HepG2 (cell line): ENCODE measurements around the gene TMEM132D. TPM values are rescaled to one million over a fixed set of nuclear protein-coding genes. Genes with fewer than 3 reads are reported as not detected.

Experiments
- ATAC-seq: fragments of 200-7000 bp; cut with Tn5 transposase; 3 replicates; pipeline ENCODE4 v1.9.1; 2020; ENCODE audit warnings: mild to moderate bottlenecking, moderate library complexity
- BruUV-seq: library from RNA; stranded (reverse); fragments of 400-500 nt; replicated peaks from 2 replicates; lab custom pipeline; 2021; lab: Mats Ljungman, UMichigan
- CTCF ChIA-PET: fragments of 300-600 bp; formaldehyde crosslinking; extraction: SDS; loops from one replicate; lab custom pipeline; 2021; ENCODE audit warnings: low total read pairs, inconsistent platforms, low intra/inter-chr PET ratio; lab: Yijun Ruan, JAX
- POLR2A ChIA-PET: fragments of 350-600 bp; sonication (Branson Sonifier 250); formaldehyde crosslinking; loops from one replicate; lab custom pipeline; 2020; ENCODE audit warnings: antibody characterized with exemption, inconsistent platforms; lab: Yijun Ruan, JAX
- DNase-seq: peaks from one replicate; pipeline ENCODE4 v3.0.0-alpha.2; 2015; ENCODE audit warnings: low spot score
- FAIRE-seq: peaks from 3 replicates; lab custom pipeline; 2011; peaks lifted over from hg19 to GRCh38; lab: Jason Lieb, UNC
- H2AFZ ChIP-seq: one replicate; pipeline ENCODE4 v1.6.1; 2011; ENCODE audit warnings: low read length, inconsistent platforms
- H3K27ac ChIP-seq: fragments of 300-600 bp; 3 replicates; pipeline ENCODE4 v1.8.0; 2011; ENCODE audit warnings: mixed run types, mild to moderate bottlenecking, mixed read lengths, low read length, inconsistent platforms; ENCODE audit not compliant: insufficient read depth; ENCODE audit errors: extremely low read length
- H3K27me3 ChIP-seq, 2 experiments: fragments of 200-600 bp in 1 of 2; 2 replicates in 1 of 2; 3 replicates in 1 of 2; pipeline versions ENCODE4 v1.6.0 to v1.8.0; 2011; ENCODE audit warnings: low read length in 2 of 2, mild to moderate bottlenecking in 2 of 2, moderate library complexity in 2 of 2, inconsistent platforms in 1 of 2; ENCODE audit not compliant: insufficient read depth in 2 of 2, control insufficient read depth in 1 of 2
- H3K36me3 ChIP-seq, 2 experiments: fragments of 200-600 bp in 1 of 2; replicated peaks in 1 of 2; 2 replicates in 1 of 2; 3 replicates in 1 of 2; pipeline versions ENCODE4 v1.5.1 to v1.8.0; 2011; ENCODE audit warnings: low read length in 2 of 2, inconsistent platforms in 1 of 2; ENCODE audit not compliant: insufficient read depth in 2 of 2, control insufficient read depth in 1 of 2
- H3K4me1 ChIP-seq: 2 replicates; pipeline ENCODE4 v1.5.1; 2012; ENCODE audit warnings: low read length, inconsistent platforms; ENCODE audit not compliant: insufficient read depth
- H3K4me2 ChIP-seq: 2 replicates; pipeline ENCODE4 v1.6.0; 2011; ENCODE audit warnings: low read depth, low read length, inconsistent platforms
- H3K4me3 ChIP-seq, 3 experiments: fragments of 200-600 bp in 1 of 3; sonication (generic), shearing (Covaris generic) in 1 of 3; replicated peaks in 1 of 3; 2 replicates each; pipeline ENCODE4 v1.5.1; 2011 to 2016; ENCODE audit warnings: low read length in 3 of 3, inconsistent platforms in 2 of 3, low read depth in 2 of 3, mild to moderate bottlenecking in 2 of 3, control low read depth in 1 of 3, mixed read lengths in 1 of 3; ENCODE audit not compliant: insufficient read depth in 1 of 3
- H3K79me2 ChIP-seq: one replicate; pipeline ENCODE4 v1.6.1; 2011; ENCODE audit warnings: low read length, inconsistent platforms; ENCODE audit not compliant: insufficient read depth
- H3K9ac ChIP-seq: 2 replicates; pipeline ENCODE4 v1.6.0; 2011; ENCODE audit warnings: mild to moderate bottlenecking, low read depth, low read length, inconsistent platforms; ENCODE audit not compliant: insufficient read depth
- H3K9me3 ChIP-seq: 2 replicates; pipeline ENCODE4 v1.5.1; 2012; ENCODE audit warnings: mild to moderate bottlenecking, low read length
- H4K20me1 ChIP-seq: 2 replicates; pipeline ENCODE4 v1.6.0; 2011; ENCODE audit warnings: inconsistent platforms, mild to moderate bottlenecking, low read length, moderate library complexity; ENCODE audit not compliant: insufficient read depth
- CEBPZ ChIP-seq: IDR thresholded peaks from 2 replicates; pipeline ENCODE4 v1.6.1; 2012; ENCODE audit warnings: low read length, improper control_type of control experiment
- PBX3 ChIP-seq: sonication (generic); formaldehyde crosslinking; IDR thresholded peaks from 2 replicates; pipeline ENCODE4 v1.8.1; 2023; ENCODE audit warnings: missing genetic modification reagents, inconsistent platforms, borderline replicate concordance
- ZEB1 ChIP-seq: IDR thresholded peaks from 2 replicates; pipeline ENCODE4 v1.6.1; 2012; ENCODE audit warnings: mild to moderate bottlenecking, low read depth, inconsistent platforms; ENCODE audit not compliant: insufficient replicate concordance
- ZNF775 ChIP-seq: sonication (generic); formaldehyde crosslinking; IDR thresholded peaks from 2 replicates; pipeline ENCODE4 v1.4.0; 2020; ENCODE audit warnings: missing genetic modification reagents, mild to moderate bottlenecking, moderate library complexity, borderline replicate concordance
- WGBS: methylation state at CpG from one replicate; pipeline ENCODE4 v1.1.6; 2017; ENCODE audit warnings: low lambda C conversion rate; 5-methylcytosine and 5-hydroxymethylcytosine counted together
- in situ Hi-C: cut with HindIII; loops from 2 replicates; pipeline ENCODE4 v1.10.0; 2017; ENCODE audit warnings: low pct_unique_long_range_greater_than_20kb; ENCODE audit not compliant: extremely low pct_ligation_motif_present
- intact Hi-C: fragments of 100-400 bp; cut with micrococcal nuclease; formaldehyde crosslinking; loops from one replicate; pipeline ENCODE4 v1.10.0; 2022; ENCODE audit not compliant: unreplicated experiment
- polyA plus RNA-seq, 8 experiments: library from polyadenylated mRNA; depleted of rRNA in 3 of 8; stranded (reverse) in 7 of 8; unstranded in 1 of 8; fragments of >200 nt; fragmentation: Illumina TruSeq in 4 of 8; extraction: Trizol in 4 of 8; gene quantifications; 2 replicates each; pipeline versions ENCODE4 v1.2.1 to v1.2.3, GENCODE V29; 2011 to 2016; ENCODE audit warnings: low read depth in 4 of 8, missing spikeins in 1 of 8, mixed read lengths in 1 of 8; ENCODE audit not compliant: insufficient read depth in 1 of 8
- total RNA-seq, 5 experiments: library from RNA; depleted of rRNA; stranded (reverse); fragments of >200 nt; fragmentation: Illumina TruSeq; extraction: Trizol; gene quantifications; 2 replicates each; pipeline ENCODE4 v1.2.3, GENCODE V29; 2016; ENCODE audit warnings: low read depth in 1 of 5

Gene TMEM132D
- total and polyA plus RNA-seq, 2 of the 13 experiments (the other 11 are each of a cell fraction or from before 2014, with no cell fraction given), result not detected

GRCh38 chr12:129294868-129295267 is 609.0 kb downstream of the TMEM132D start:
- no peaks in the 10 kb centered on the region for H4K20me1 ChIP-seq
- H3K4me1 ChIP-seq, result no peaks in the 10 kb centered on the region
- H3K36me3 ChIP-seq, result no peaks in the 10 kb centered on the region
- ATAC-seq (no peak), DNase-seq (no peak), FAIRE-seq (no peak)
- H3K4me2 ChIP-seq, result no peak overlapping the region
- no TSS peak for BruUV-seq
- H2AFZ ChIP-seq, result no peak overlapping the region
- WGBS, result 66% methylated on average over 6 of the region's 7 CpGs
- no peak overlapping the region for H3K4me3 ChIP-seq
- ChIA-PET CTCF (no interaction called here), POLR2A (no interaction called here)
- intact Hi-C loops, result no loop called here
- H3K9me3 ChIP-seq, result no peaks in the 10 kb centered on the region
- no peak overlapping the region for H3K27ac ChIP-seq
- no peaks in the 10 kb centered on the region for H3K27me3 ChIP-seq
- TF ChIP-seq PBX3 (CRISPR knock-in tag) (no peak), ZNF775 (CRISPR knock-in tag) (no peak), CEBPZ (no peak), ZEB1 (no peak)
- no peaks in the 10 kb centered on the region for H3K79me2 ChIP-seq
- in situ Hi-C loops, result no loop called here
- no peak overlapping the region for H3K9ac ChIP-seq
